Breast epithelium (tissue), 4 donors: Measurements from ENCODE around the gene KRT10. TPM values are rescaled to one million over a fixed set of nuclear protein-coding genes. Genes with fewer than 3 reads are reported as not detected.

Source experiments
- DNase-seq, 2 donors: peaks; one replicate each; pipeline ENCODE4 v3.0.0-alpha.2; 2019; ENCODE audit warnings: low spot score in 2 of 2
- H3K27ac ChIP-seq, 2 donors: fragments of 200-600 bp; sonication (generic) in 1 of 2; one replicate each; pipeline ENCODE4 v1.5.1; 2016 to 2019; ENCODE audit warnings: mild to moderate bottlenecking in 1 of 2
- H3K27me3 ChIP-seq, 2 donors: fragments of 200-600 bp; sonication (generic) in 1 of 2; one replicate each; pipeline versions ENCODE4 v1.5.1 to v1.6.0; 2017 to 2019; ENCODE audit warnings: control low read depth in 1 of 2, mild to moderate bottlenecking in 1 of 2
- H3K36me3 ChIP-seq: fragments of 200-600 bp; one replicate; pipeline ENCODE4 v1.5.1; 2019
- H3K4me1 ChIP-seq, 2 donors: fragments of 200-600 bp; sonication (generic); one replicate each; pipeline ENCODE4 v1.5.1; 2016 to 2019; ENCODE audit warnings: control low read depth in 1 of 2
- H3K4me3 ChIP-seq, 3 donors: fragments of 200-600 bp; sonication (generic); 1 replicate in 2 of 3; 2 replicates in 1 of 3; pipeline ENCODE4 v1.5.1; 2016 to 2019; ENCODE audit warnings: mild to moderate bottlenecking in 3 of 3, moderate library complexity in 2 of 3
- H3K9me3 ChIP-seq, 2 donors: fragments of 200-600 bp; sonication (generic) in 1 of 2; one replicate each; pipeline ENCODE4 v1.5.1; 2016 to 2019; ENCODE audit warnings: control low read depth in 1 of 2
- CTCF ChIP-seq, 3 donors: fragments of 450-650 bp; IDR thresholded peaks; one replicate each; pipeline ENCODE4 v1.5.1; 2016 to 2017; ENCODE audit warnings: antibody characterized with exemption in 3 of 3, mild to moderate bottlenecking in 3 of 3, moderate library complexity in 3 of 3
- POLR2A ChIP-seq: fragments of 450-650 bp; IDR thresholded peaks from one replicate; pipeline ENCODE4 v1.6.1; 2016; ENCODE audit warnings: antibody characterized with exemption, mild to moderate bottlenecking, moderate library complexity
- POLR2AphosphoS5 ChIP-seq, 3 donors: sonication (generic); formaldehyde crosslinking; IDR thresholded peaks; one replicate each; pipeline ENCODE4 v1.6.1; 2017; ENCODE audit warnings: antibody characterized with exemption in 3 of 3
- intact Hi-C: fragments of 100-400 bp; cut with DNase I; formaldehyde crosslinking; loops from one replicate; pipeline ENCODE4 v1.15.1; 2023; ENCODE audit warnings: low total_unique reads
- total RNA-seq, 3 donors: library from RNA; depleted of rRNA; stranded (reverse); fragments of >200 nt; gene quantifications; one replicate each; pipeline ENCODE4 v1.1.0, GENCODE V29; 2016

Gene KRT10
- total RNA-seq, 3 donors from 2014 or later = 6.2 to 14.7 (median 7.6) TPM

- H3K36me3 ChIP-seq = no peaks in the 10 kb centered on the region
- no peaks in the 10 kb centered on the region for H3K4me1 ChIP-seq
- DNase-seq = no peak
- H3K27ac ChIP-seq = no peak overlapping the region
- no peak overlapping the region for H3K4me3 ChIP-seq
- intact Hi-C loops = no loop called here
- no peaks in the 10 kb centered on the region for H3K9me3 ChIP-seq
- H3K27me3 ChIP-seq = peaks cover 0 to 35% of the 10 kb centered on the region in 2 donors
- TF ChIP-seq POLR2A (no peak), POLR2AphosphoS5 (IDR thresholded peaks at IDR 0.05) (no peak), CTCF (IDR thresholded peaks at IDR 0.05) (no peak)
These were observed 12.5 kb downstream of the KRT10 start for GRCh38 chr17:40809721-40810421.

- no peak overlapping the region for H3K27ac ChIP-seq
- H3K4me3 ChIP-seq = no peak overlapping the region
- TF ChIP-seq CTCF (IDR thresholded peaks at IDR 0.05) = no peak
- TF ChIP-seq POLR2AphosphoS5 (IDR thresholded peaks at IDR 0.05) = no peak
- peaks cover 0 to 24% of the 10 kb centered on the region in 2 donors for H3K27me3 ChIP-seq
- intact Hi-C loops = no loop called here
- no peaks in the 10 kb centered on the region for H3K36me3 ChIP-seq
- H3K9me3 ChIP-seq = no peaks in the 10 kb centered on the region
- H3K4me1 ChIP-seq = no peaks in the 10 kb centered on the region
- DNase-seq = no peak
These were observed 16.3 kb downstream of the KRT10 start for GRCh38 chr17:40806131-40806530.

GRCh38 chr17:40803617-40804082 lies 18.8 kb downstream of the KRT10 start:
- Histone ChIP-seq H3K27ac (no peak overlapping the region), H3K4me1 (no peaks in the 10 kb centered on the region), H3K9me3 (no peaks in the 10 kb centered on the region), H3K27me3 (peaks cover 0 to 14% of the 10 kb centered on the region in 2 donors), H3K36me3 (no peaks in the 10 kb centered on the region), H3K4me3 (no peak overlapping the region)
- no peak for TF ChIP-seq POLR2AphosphoS5 (IDR thresholded peaks at IDR 0.05)
- TF ChIP-seq CTCF (IDR thresholded peaks at IDR 0.05) = peak; percentile 69 to 90 (median 71)
- peak; percentile 78 to 89 for DNase-seq
- intact Hi-C loops = no loop called here

GRCh38 chr17:40801157-40801556 lies 21.3 kb downstream of the KRT10 start:
- H3K36me3 ChIP-seq = no peaks in the 10 kb centered on the region
- intact Hi-C loops = no loop called here

More at GRCh38 chr17:40801157-40801556, 21.3 kb downstream of the KRT10 start:
- Histone ChIP-seq H3K4me1 (no peaks in the 10 kb centered on the region), H3K27me3 (peaks cover 0 to 8% of the 10 kb centered on the region in 2 donors), H3K27ac (no peak overlapping the region), H3K4me3 (no peak overlapping the region), H3K9me3 (no peaks in the 10 kb centered on the region)
- DNase-seq = no peak
- TF ChIP-seq CTCF (IDR thresholded peaks at IDR 0.05) = no peak
- TF ChIP-seq POLR2AphosphoS5 (IDR thresholded peaks at IDR 0.05) = no peak
- no peak for TF ChIP-seq POLR2A
